NCI-H446 treated with DMSO at 0.1 percent for 48 hours (cell line): ENCODE measurements around the gene ZBTB21.
"Not testable (repeated sequence)": the region's sequence is repeated elsewhere in the genome, so short reads cannot be mapped to it uniquely, and the experiment has no call there.

Experiments used
- DNase-seq: peaks from one replicate; lab custom pipeline; 2025; lab: John Stamatoyannopoulos, UW

ZBTB21 gene

GRCh38 chr21:41967708-41968107 lies 42.5 kb downstream of the ZBTB21 start:
- no peak for DNase-seq

DNA sequence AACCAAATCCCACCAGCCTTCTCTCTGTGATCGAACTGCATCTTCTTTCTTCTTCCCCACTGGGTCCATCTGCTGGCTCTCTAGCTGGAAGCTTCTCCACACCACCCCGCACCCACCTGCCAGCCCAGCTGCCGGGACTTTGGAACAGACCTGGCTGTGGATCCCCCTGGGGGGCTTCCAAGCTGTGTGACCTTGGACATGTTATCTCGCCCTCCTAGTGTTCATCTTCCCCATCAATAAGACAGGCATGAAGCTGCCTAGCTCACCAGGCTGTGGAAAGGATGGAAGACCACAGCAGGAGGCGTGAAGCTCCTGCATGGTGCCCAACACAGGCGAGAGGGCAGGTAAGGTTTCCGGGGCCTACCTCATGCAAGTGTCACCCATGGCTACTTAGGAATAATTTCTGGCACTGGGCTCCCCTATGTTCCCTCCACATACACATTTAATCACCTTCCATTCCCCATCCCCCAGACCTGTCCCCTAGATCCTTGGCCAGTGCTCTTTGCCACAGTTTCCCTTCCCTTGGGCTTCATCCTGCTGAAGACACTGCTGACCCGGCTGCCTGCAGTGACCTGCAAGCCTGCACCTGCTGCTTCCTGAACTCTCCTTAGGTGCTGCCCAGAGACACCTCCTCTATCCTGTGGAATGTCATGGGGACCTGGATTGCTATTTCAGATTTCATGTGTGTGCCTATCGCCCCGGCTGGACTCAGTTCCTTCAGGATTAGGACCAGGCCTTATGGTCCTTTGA lies 43.1 kb downstream of the ZBTB21 start:
- no peak for DNase-seq

DNA sequence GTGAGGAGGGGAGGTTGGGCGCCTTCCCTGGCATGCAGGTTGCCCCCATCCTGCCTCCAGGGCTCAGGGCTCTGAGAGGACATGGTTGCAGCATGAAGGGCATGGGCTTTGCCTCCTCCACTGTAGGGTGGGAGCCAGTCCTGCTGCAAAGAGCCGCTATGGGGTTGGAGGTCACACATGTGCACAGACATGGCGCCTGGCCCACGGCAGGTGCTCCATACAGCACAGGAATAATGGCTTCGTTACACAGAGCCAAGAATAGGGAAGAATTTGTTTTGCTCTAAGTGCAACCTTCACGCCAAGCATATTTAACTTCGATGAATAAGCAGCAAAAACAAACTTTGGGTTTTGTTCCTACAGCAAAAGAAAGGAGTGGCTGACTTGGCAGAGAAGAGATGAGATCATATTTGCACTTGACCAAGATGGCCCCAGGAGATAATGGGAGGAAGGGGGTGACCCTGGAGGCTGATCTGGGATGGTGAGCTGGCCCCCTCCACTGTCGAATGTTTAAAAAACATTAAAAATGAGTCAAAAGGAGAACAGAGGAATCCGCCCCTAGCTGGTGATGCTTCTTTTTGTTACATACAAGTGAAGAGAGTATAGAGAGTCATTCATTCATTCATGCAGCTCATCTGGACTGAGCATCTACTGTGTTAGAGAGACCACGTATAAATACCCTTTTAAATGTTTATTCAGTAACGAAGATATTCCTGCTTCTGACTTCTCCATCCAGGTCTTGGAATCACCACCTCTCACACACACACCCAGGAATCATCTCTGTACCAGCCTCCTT lies 43.9 kb downstream of the ZBTB21 start:
- DNase-seq, result no peak

- DNase-seq, result no peak
Measured at GRCh38 chr21:41965461-41966013, 44.6 kb downstream of the ZBTB21 start.

GRCh38 chr21:41965045-41965444 lies 45.1 kb downstream of the ZBTB21 start:
- DNase-seq, result no peak

DNA sequence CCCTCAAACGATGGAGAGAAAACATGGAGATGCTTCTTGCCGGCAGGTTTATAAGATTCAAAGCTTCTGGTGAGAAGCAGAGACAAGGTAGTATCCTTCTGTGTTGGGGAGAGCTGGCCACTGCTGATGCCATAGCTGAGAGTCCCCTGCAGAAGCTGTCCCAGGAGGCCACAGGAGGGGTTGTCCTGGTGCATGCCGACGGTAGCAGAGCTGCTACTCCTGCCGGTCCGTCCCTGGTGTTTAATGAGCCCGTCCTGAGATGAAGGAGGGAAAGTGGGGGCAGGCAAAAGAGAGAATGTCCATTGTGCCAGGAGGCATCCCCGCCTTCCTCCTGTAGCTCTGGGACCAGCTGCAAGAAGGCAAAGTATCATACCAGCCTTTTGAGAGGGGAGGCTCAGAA lies 46.0 kb downstream of the ZBTB21 start:
- DNase-seq, result no peak

- no peak for DNase-seq
Measured at GRCh38 chr21:41962425-41962966, 47.7 kb downstream of the ZBTB21 start.

- DNase-seq, result no peak
Measured at GRCh38 chr21:41961753-41962152, 48.4 kb downstream of the ZBTB21 start.

DNA sequence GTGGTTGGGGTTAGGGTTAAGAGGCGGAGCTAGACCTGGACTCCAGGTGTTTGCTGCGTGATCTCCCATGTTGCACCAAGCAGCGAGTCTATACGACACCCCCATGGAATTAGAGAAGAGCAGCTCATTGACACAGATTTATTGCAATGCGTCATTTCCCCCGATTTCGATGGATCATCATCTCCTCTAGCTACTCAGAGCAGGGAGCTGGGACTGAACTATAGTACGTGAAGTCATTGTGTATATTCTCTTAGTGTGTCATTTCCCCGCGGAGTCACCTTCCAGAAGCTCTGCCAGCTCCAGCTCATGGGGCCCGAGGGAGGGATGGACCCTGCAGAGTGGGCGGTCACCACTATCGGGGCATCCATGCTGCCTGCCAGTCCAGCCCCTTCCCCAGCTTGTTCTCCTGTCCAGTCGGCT lies 48.9 kb downstream of the ZBTB21 start:
- no peak for DNase-seq

- no peak for DNase-seq
Measured at GRCh38 chr21:41960386-41960785, 49.8 kb downstream of the ZBTB21 start.

DNA sequence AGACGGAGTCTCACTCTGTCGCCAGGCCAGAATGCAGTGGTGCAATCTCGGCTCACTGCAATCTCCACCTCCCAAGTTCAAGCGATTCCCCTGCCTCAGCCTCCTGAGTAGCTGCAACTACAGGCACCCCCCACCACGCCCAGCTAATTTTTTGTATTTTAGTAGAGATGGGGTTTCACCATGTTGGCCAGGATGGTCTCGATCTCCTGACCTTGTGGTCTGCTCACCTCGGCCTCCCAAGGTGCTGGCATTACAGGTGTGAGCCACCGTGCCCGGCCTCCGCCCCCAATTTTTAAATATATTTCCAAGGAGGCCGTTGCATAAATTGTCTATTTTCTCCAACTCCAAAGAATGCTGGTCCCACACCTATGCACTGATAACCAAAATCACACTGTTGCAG lies 50.5 kb downstream of the ZBTB21 start:
- not testable (repeated sequence) for DNase-seq

DNA sequence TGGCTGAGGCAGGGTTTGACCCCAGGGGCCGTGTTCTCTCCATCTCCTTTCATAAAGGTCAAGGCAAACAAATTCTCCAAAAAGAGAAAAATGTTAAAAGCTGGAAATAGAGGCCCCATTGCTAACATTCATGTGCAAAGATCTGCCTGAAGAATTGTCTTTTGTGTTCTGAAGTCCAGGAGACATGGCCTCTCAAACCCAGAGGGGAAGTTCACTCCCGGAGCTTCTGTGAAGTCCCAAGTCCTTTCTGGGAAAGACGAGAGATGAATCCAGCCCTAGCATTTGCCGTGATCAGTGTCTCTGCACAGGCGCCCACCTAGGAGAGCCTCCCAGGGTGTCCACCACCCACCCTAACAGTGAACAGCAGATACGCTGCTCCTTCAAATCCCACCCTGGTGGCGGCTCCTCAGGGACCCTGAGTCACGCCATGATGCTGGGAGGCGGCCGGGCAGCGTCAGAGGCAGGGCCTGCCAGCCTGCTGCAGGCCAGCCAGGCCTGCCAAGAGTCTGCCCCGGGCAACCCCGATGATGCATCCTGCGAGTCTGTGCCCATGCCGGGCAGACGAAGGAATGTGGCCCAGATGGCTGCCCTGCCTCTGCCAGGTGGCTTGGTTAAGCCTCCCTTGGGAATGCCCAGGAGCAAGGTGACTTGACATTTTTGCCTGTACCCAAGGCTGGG lies 51.1 kb downstream of the ZBTB21 start:
- peak; percentile 38 for DNase-seq

DNA sequence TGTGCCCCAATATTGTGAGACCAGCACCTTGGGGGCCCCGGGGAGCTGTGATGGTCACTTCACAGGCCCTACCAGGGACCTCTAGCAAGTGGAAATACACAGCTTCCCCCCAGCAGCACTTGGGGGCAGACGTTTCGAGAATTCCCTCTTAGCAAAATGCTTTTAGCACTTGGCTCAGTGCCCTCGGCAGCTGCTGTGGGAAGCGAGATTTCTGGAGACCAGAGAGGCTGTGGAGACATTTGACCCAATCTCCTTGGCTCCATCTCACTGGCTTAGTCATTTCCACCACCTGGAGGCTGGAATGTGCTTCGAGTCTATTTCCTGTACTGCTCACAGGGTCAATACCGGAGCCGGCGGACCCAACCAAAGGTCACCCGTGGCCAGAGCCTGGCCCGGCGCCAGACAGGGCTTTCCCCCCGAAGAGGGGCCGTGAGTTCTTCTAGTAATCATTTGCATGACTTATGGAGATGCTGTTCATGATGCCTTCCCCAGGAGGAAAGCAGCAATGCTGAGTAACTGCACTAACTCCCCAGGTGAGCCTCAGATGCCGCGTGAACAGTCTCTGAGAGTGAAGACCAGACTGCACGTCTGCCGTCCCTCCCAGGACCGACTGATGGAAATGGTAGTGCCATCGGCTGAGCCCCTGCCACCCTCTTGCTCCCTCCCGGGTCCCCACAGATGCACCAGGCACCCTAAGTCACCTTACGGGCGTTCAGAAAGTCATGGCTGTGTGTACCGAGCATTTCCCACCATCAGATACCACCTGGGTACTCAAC lies 52.0 kb downstream of the ZBTB21 start:
- peak; percentile 22 for DNase-seq

DNA sequence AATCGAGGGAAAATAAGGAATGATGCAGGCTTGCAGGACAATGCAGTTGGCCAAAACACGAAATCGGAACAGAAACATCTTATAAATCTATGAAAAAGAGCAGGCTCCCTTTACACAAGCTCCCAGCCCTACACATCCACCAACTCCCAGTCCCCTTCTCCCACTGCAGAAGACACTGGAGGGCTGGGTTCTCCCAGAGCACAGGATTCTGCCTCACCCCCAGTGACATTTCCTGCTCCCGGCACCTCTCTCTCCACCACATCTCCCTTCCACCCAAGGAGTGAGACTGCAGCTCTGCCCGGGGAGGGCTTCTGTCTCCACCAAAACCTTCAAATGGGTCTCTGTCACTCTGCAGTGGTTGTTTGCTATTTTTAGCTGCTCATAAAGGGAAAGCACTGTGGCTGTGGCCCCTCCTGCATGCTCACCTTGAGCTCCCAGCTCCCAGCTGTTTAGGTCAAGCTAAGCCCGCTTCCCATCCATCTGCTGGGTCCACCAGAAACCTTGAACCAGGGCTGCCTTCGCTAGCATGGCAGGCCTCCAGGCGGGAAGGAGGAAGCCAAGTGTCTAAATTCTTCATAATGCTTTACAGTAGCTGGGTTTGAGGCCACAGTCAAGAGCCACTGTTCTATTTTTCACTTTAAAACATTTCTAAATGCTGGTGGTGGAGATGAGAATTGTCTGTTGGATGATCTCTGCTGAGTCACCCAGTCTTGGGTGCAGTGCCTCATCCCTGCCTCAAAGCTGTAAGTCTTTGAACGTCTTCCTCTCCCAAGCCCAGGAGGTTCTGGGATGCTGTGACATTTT lies 53.0 kb downstream of the ZBTB21 start:
- no peak for DNase-seq

GRCh38 chr21:41955516-41955915 lies 54.6 kb downstream of the ZBTB21 start:
- DNase-seq, result no peak

DNA sequence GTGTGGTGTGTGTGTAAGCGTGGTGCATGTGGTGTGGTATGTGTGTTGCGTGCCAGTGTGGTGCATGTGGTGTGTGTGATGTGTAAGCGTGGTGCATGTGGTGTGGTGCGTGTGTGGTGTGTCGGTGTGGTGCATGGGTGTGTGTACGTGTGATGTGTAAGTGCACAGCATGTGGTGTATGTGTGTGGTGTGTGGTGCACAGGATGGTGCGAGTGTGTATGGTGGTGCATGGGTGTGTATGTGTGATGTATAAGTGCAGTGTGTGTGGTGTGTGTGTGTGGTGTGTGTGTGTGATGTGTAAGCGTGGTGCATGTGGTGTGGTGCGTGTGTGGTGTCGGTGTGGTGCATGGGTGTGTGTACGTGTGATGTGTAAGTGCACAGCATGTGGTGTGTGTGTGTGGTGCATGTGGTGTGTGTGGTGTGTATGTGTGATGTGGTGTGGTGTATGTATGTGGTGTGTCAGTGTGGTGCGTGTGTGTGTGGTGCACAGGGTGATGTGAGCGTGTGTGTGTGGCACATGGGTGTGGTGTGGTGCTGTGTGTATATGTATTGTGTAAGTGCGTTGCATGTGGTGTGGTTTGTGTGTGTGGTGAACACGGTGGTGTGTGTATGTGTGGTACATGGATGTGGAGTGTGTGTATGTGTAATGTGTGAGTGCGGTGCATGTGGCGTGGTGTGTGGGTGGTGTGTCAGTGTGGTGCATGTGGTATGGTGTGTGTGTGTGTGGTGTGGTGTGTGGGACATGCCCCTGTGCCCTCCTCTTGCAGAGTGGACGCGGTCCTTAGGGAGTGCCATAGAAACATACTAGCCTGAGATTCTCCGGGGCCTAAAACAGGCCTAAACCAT lies 55.3 kb downstream of the ZBTB21 start:
- no peak for DNase-seq

DNA sequence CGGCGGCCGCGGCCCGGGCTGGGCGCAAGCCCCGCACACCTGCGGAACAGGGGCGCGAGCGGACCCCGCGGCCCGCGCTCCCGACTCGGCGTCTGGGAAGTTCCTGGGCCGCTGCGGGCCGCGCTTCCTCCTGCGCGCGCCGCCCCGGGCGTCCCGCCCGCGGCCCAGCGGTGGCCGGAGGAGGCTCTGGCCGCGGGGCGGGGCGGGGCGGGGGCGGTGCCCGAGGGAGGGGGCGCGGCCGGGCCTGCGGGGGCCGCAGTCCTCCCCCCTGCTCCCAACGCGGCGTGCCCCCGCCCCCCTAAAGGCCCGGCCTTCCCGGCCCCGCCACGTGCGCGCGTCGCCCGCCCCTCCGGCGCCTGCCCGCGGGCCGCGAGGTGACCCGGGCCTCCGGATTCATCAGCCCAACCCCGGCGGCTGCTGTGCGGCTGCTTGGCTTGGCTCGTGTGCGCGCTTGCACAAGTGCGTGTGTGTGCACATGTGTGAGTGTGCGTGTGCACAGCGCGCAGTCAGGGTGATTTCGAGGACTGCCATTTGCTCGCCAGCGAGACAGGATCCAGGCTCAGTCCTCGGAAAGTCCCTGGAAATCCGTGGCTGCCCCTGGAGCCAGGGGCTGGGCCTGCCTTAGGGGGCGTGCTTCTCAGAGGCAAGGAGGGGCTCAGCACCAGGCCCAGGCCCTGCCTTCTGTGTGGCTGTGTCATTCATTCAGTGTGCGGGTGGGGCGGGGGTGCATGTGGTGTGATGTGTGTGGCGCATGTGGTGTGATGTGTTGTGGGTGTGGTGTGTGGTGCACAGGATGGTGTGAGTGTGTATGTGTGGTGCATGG lies 56.1 kb downstream of the ZBTB21 start, which contains the start of gene C2CD2:
TSS of gene C2CD2 (minus strand) at position 188 of the 823 bp plus-strand sequence. CDS start 370 bp downstream, outside the sequence.
- DNase-seq, result no peak

- DNase-seq, result no peak
Measured at GRCh38 chr21:41953249-41953830, 56.8 kb downstream of the ZBTB21 start.
